CD14-positive monocyte (primary cell): ENCODE data around the gene HMGN1. TPM values are rescaled to one million over a fixed set of nuclear protein-coding genes. Genes with fewer than 3 reads are reported as not detected.

Experiments used
- DNase-seq, 3 donors: peaks; one replicate each; pipeline ENCODE4 v3.0.0-alpha.2; 2011 to 2022
- H2AFZ ChIP-seq: 2 replicates; pipeline ENCODE4 v1.6.0; 2012; ENCODE audit warnings: mild to moderate bottlenecking, low read depth, low read length, inconsistent platforms; ENCODE audit not compliant: insufficient read depth, poor library complexity, severe bottlenecking
- H3K27ac ChIP-seq, 2 donors: 1 replicate in 1 of 2; 2 replicates in 1 of 2; pipeline ENCODE4 v1.5.1; 2012 to 2013; ENCODE audit warnings: low read length in 2 of 2, control low read depth in 1 of 2, inconsistent platforms in 1 of 2, low read depth in 1 of 2, mild to moderate bottlenecking in 1 of 2
- H3K27me3 ChIP-seq, 2 donors: one replicate each; pipeline versions ENCODE4 v1.6.0 to v1.6.1; 2011 to 2013; ENCODE audit warnings: low read length in 2 of 2; ENCODE audit not compliant: control insufficient read depth in 2 of 2, insufficient read depth in 2 of 2
- H3K36me3 ChIP-seq, 2 donors: replicated peaks in 1 of 2; 1 replicate in 1 of 2; 2 replicates in 1 of 2; pipeline versions ENCODE4 v1.5.1 to v1.6.1; 2012 to 2013; ENCODE audit warnings: low read length in 2 of 2, control low read depth in 1 of 2, inconsistent platforms in 1 of 2, mild to moderate bottlenecking in 1 of 2; ENCODE audit not compliant: insufficient read depth in 2 of 2, control insufficient read depth in 1 of 2
- H3K4me1 ChIP-seq, 2 donors: 1 replicate in 1 of 2; 2 replicates in 1 of 2; pipeline versions ENCODE4 v1.5.1 to v1.6.1; 2012 to 2013; ENCODE audit warnings: low read length in 2 of 2, control low read depth in 1 of 2, inconsistent platforms in 1 of 2, mild to moderate bottlenecking in 1 of 2, moderate library complexity in 1 of 2; ENCODE audit not compliant: insufficient read depth in 2 of 2, control insufficient read depth in 1 of 2
- H3K4me2 ChIP-seq: replicated peaks from 2 replicates; pipeline ENCODE3; 2012; ENCODE audit warnings: low read length, moderate library complexity, mild to moderate bottlenecking; ENCODE audit not compliant: poor library complexity, severe bottlenecking; ENCODE audit errors: extremely low read depth
- H3K4me3 ChIP-seq, 3 experiments: fragments of 200-600 bp in 1 of 3; sonication (generic) in 1 of 3; replicated peaks in 1 of 3; 1 replicate in 2 of 3; 2 replicates in 1 of 3; pipeline ENCODE4 v1.5.1; 2011 to 2013; ENCODE audit warnings: low read length in 3 of 3, mild to moderate bottlenecking in 3 of 3, control low read depth in 2 of 3, low read depth in 2 of 3, inconsistent platforms in 1 of 3, moderate library complexity in 1 of 3
- H3K79me2 ChIP-seq: 2 replicates; pipeline ENCODE4 v1.6.0; 2012; ENCODE audit warnings: mild to moderate bottlenecking, control low read depth, inconsistent platforms, low read length, moderate library complexity; ENCODE audit not compliant: insufficient read depth
- H3K9ac ChIP-seq: 2 replicates; pipeline ENCODE4 v1.6.0; 2017; ENCODE audit warnings: low read length, mild to moderate bottlenecking; ENCODE audit not compliant: insufficient read depth, poor library complexity, severe bottlenecking
- H3K9me3 ChIP-seq, 2 donors: replicated peaks in 1 of 2; 1 replicate in 1 of 2; 2 replicates in 1 of 2; pipeline versions ENCODE4 v1.5.1 to v1.6.1; 2012 to 2013; ENCODE audit warnings: low read length in 2 of 2, control low read depth in 1 of 2; ENCODE audit not compliant: control insufficient read depth in 1 of 2, insufficient read depth in 1 of 2
- H4K20me1 ChIP-seq: 2 replicates; pipeline ENCODE4 v1.6.0; 2012; ENCODE audit warnings: mild to moderate bottlenecking, low read length, control low read depth, moderate library complexity; ENCODE audit not compliant: insufficient read depth
- H3K27ac Mint-ChIP-seq, 7 donors: one replicate each; pipeline ENCODE4 v1.8.0; 2020; ENCODE audit warnings: mild to moderate bottlenecking in 7 of 7, mixed read lengths in 7 of 7, moderate library complexity in 6 of 7, inconsistent platforms in 2 of 7
- H3K27me3 Mint-ChIP-seq, 3 donors: one replicate each; pipeline ENCODE4 v1.8.0; 2021 to 2022; ENCODE audit warnings: low read depth in 3 of 3, mild to moderate bottlenecking in 3 of 3, mixed read lengths in 3 of 3, moderate library complexity in 3 of 3, inconsistent platforms in 1 of 3
- H3K36me3 Mint-ChIP-seq, 2 donors: one replicate each; pipeline ENCODE4 v1.8.0; 2020; ENCODE audit warnings: mixed read lengths in 2 of 2, inconsistent platforms in 1 of 2, mild to moderate bottlenecking in 1 of 2
- H3K4me1 Mint-ChIP-seq: one replicate; pipeline ENCODE4 v1.8.0; 2020; ENCODE audit warnings: mild to moderate bottlenecking, mixed read lengths
- H3K4me3 Mint-ChIP-seq, 2 donors: one replicate each; pipeline ENCODE4 v1.8.0; 2020; ENCODE audit warnings: mild to moderate bottlenecking in 2 of 2, mixed read lengths in 2 of 2, moderate library complexity in 1 of 2
- H3K9me3 Mint-ChIP-seq, 7 donors: one replicate each; pipeline ENCODE4 v1.8.0; 2020 to 2022; ENCODE audit warnings: mixed read lengths in 7 of 7, mild to moderate bottlenecking in 6 of 7, moderate library complexity in 6 of 7, inconsistent platforms in 2 of 7
- WGBS: methylation state at CpG from one replicate; pipeline ENCODE4 v1.1.5; 2013; ENCODE audit warnings: missing lambda C conversion rate; ENCODE audit not compliant: insufficient coverage; 5-methylcytosine and 5-hydroxymethylcytosine counted together
- intact Hi-C, 2 donors: fragments of 100-400 bp; cut with micrococcal nuclease; formaldehyde crosslinking; loops; one replicate each; pipeline versions ENCODE4 v1.15.0 to v1.15.1; 2023
- polyA plus RNA-seq, 3 donors: library from polyadenylated mRNA; depleted of rRNA in 1 of 3; unstranded in 2 of 3; stranded (reverse) in 1 of 3; fragments of 300-500 nt in 2 of 3; fragments of >200 nt in 1 of 3; fragmentation: Illumina TruSeq in 2 of 3; gene quantifications; 1 replicate in 2 of 3; 2 replicates in 1 of 3; pipeline ENCODE4 v1.2.3, GENCODE V29; 2012 to 2021
- TF ChIP-seq, protein P1 (sequence below): fragments of 200-600 bp; IDR thresholded peaks from one replicate; pipeline ENCODE4 v1.8.0; 2022; ENCODE audit warnings: antibody characterized with exemption, mild to moderate bottlenecking

Gene HMGN1
- polyA plus RNA-seq, 3 donors, result 59.8 to 74.7 (median 72.7) TPM

DNA sequence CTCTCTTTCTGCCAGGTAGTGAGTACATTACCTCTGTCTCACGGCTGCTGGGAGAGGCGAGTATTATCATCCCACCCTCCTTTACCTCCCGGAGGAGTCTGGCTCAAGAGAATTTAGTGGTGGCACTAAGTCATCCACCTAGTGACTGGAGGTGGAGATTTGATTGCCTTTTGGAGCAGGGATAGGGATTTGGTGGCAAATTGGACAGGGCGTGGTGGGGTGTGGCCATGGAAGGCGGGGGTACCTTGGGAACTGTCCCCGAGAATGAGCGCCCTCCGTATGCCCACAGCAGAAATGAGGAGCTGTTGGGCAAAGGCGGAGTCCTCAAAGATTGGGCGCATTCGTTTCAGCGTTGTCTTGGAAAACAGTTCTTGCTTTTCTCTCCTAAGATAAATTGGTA is 32.1 kb upstream of the HMGN1 start:
- Histone ChIP-seq H3K36me3 (no peaks in the 10 kb centered on the region), H4K20me1 (no peaks in the 10 kb centered on the region), H3K79me2 (peaks cover 24% of the 10 kb centered on the region), H3K9ac (peak overlapping the region; percentile 74), H3K27ac (peak overlapping the region in 1 of 2 donors; percentile 82), H3K4me2 (peak overlapping the region; percentile 93), H3K27me3 (no peaks in the 10 kb centered on the region), H3K4me1 (peaks cover 18 to 22% of the 10 kb centered on the region in 2 donors), H3K9me3 (no peaks in the 10 kb centered on the region), H3K4me3 (peak overlapping the region; percentile 63 to 78 (median 69)), H2AFZ (peak overlapping the region; percentile 86)
- Mint-ChIP-seq H3K9me3 (no peaks in the 10 kb centered on the region), H3K27me3 (peaks cover 0 to 5% (median 2%) of the 10 kb centered on the region in 3 donors), H3K4me3 (peak overlapping the region; percentile 89 to 93), H3K27ac (peak overlapping the region in 6 of 7 donors; percentile 63 to 94 (median 88)), H3K4me1 (peaks cover 13% of the 10 kb centered on the region), H3K36me3 (peaks cover 4 to 5% of the 10 kb centered on the region in 2 donors)
- TF ChIP-seq, protein P1, sequence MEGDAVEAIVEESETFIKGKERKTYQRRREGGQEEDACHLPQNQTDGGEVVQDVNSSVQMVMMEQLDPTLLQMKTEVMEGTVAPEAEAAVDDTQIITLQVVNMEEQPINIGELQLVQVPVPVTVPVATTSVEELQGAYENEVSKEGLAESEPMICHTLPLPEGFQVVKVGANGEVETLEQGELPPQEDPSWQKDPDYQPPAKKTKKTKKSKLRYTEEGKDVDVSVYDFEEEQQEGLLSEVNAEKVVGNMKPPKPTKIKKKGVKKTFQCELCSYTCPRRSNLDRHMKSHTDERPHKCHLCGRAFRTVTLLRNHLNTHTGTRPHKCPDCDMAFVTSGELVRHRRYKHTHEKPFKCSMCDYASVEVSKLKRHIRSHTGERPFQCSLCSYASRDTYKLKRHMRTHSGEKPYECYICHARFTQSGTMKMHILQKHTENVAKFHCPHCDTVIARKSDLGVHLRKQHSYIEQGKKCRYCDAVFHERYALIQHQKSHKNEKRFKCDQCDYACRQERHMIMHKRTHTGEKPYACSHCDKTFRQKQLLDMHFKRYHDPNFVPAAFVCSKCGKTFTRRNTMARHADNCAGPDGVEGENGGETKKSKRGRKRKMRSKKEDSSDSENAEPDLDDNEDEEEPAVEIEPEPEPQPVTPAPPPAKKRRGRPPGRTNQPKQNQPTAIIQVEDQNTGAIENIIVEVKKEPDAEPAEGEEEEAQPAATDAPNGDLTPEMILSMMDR, result no peak
- intact Hi-C loops, result no loop called here
- no peak for DNase-seq
- 10% methylated on average over 5 of the region's 12 CpGs for WGBS

DNA sequence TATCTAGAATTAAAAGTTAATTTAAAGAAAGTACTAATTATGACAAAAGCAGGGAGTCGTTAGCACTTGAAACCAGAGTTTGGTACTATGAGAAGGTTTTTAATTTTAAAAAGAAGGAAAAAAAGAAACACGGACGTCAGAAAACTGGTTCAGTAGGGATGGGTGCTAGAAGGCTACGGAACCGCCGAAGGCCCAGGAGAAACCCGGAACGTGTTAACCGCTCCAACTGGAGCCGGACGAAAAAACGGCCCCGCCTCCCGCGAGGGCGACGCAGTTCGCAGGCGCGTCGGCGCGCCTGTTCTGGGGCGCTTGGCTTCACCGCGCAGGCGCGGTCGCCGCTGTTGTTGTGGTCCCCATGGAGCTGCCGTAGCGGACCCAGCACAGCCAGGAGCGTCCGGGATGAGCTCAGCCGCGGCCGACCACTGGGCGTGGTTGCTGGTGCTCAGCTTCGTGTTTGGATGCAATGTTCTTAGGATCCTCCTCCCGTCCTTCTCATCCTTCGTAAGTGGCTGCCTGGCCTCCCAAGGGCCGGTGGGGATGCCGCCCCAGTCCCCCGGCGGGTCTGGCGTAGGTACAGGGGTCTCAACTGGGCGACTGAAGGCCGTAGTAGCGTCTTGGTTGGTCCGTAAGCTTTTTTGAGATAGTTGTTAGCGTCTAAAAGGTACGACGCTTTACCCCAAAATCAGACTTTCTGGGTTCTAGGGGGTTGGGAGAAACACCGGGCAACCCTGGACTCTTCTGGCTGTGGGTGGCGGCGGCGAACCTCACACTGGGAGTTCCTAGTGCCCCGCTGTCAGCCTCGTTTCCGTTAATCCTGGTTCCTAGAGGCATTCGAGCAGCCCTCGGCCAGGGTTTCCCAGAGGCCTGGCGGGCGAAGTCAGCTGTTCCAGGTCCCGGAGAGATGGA is 31.4 kb upstream of the HMGN1 start:
- Histone ChIP-seq H3K9ac (peak overlapping the region; percentile 74), H4K20me1 (no peaks in the 10 kb centered on the region), H3K36me3 (no peaks in the 10 kb centered on the region), H3K27ac (peak overlapping the region; percentile 63 to 82), H3K27me3 (no peaks in the 10 kb centered on the region), H3K79me2 (peaks cover 18% of the 10 kb centered on the region), H3K4me2 (peak overlapping the region; percentile 93), H3K4me3 (peak overlapping the region; percentile 63 to 78 (median 69)), H3K4me1 (peaks cover 12 to 14% of the 10 kb centered on the region in 2 donors), H2AFZ (peak overlapping the region; percentile 86), H3K9me3 (no peaks in the 10 kb centered on the region)
- no peaks in the 10 kb centered on the region for H3K9me3 Mint-ChIP-seq
- H3K4me1 Mint-ChIP-seq, result peaks cover 11% of the 10 kb centered on the region
- H3K36me3 Mint-ChIP-seq, result peaks cover 2 to 5% of the 10 kb centered on the region in 2 donors
- TF ChIP-seq, protein P1, result no peak
- H3K27me3 Mint-ChIP-seq, result peaks cover 0 to 5% (median 2%) of the 10 kb centered on the region in 3 donors
- under 1% methylated on average over 61 of the region's 65 CpGs for WGBS
- intact Hi-C loops, result no loop called here
- peak overlapping the region; percentile 86 to 94 (median 91) for H3K27ac Mint-ChIP-seq
- H3K4me3 Mint-ChIP-seq, result peak overlapping the region; percentile 89 to 93
- DNase-seq, result peak; percentile 92 to 96 (median 96)
